ENCODE measurements around the gene LILRA1. TPM values are rescaled to one million over a fixed set of nuclear protein-coding genes. Genes with fewer than 3 reads are reported as not detected.

Gene LILRA1
- total RNA-seq, 2 experiments from 2014 or later, result not detected

Small RNA genes within 50 kb of the gene (microRNA-seq; reads per million reads assigned to microRNA genes)
- not detected for gene MIR8061 (ENCODE audit: borderline replicate concordance)

Other genes with a start within 250 kb of the LILRA1 start
- gene LAIR1, start 228.7 kb upstream of the LILRA1 start, total RNA-seq, result 1 to 10 TPM; 3.5 to 4.7 TPM
- gene TTYH1, start 178.2 kb upstream of the LILRA1 start, total RNA-seq, result under 1 TPM; 0.19 to 0.59 TPM
- 100 to 1,000 TPM; 156 to 221 TPM for gene LENG8, start 144.4 kb upstream of the LILRA1 start, total RNA-seq
- 1 to 10 TPM; 5.0 to 5.1 TPM for gene LENG9, start 129.9 kb upstream of the LILRA1 start, total RNA-seq
- gene CDC42EP5, start 120.3 kb upstream of the LILRA1 start, total RNA-seq, result under 1 TPM in 1 of 2 experiments, not detected in 1; 0.55 TPM
- 1 to 10 TPM; 3.7 to 5.1 TPM for gene LAIR2, start 90.8 kb upstream of the LILRA1 start, total RNA-seq
- not detected for gene LILRA2, start 19.8 kb upstream of the LILRA1 start, total RNA-seq
- not detected for gene LILRB1, start 36.9 kb downstream of the LILRA1 start, total RNA-seq
- not detected for gene LILRB4, start 69.4 kb downstream of the LILRA1 start, total RNA-seq
- gene KIR3DL3, start 130.8 kb downstream of the LILRA1 start, total RNA-seq, result not detected
- gene KIR2DL3, start 144.9 kb downstream of the LILRA1 start, total RNA-seq, result not detected
- not detected for gene KIR2DL1, start 176.2 kb downstream of the LILRA1 start, total RNA-seq
- not detected for gene KIR2DL4, start 210.0 kb downstream of the LILRA1 start, total RNA-seq
- not detected for gene KIR3DL1, start 222.8 kb downstream of the LILRA1 start, total RNA-seq
- gene KIR2DS4, start 239.0 kb downstream of the LILRA1 start, total RNA-seq, result under 1 TPM; 0.11 to 0.14 TPM